Right atrium auricular region (tissue), 2 donors: Measurements from ENCODE around the gene LGR6. TPM values are rescaled to one million over a fixed set of nuclear protein-coding genes. Genes with fewer than 3 reads are reported as not detected.

Source experiments
- DNase-seq: peaks from one replicate; pipeline ENCODE4 v3.0.0-alpha.2; 2019; ENCODE audit warnings: low spot score
- H3K27ac ChIP-seq, 2 donors: fragments of 200-600 bp; sonication (generic); 1 replicate in 1 of 2; 2 replicates in 1 of 2; pipeline ENCODE4 v1.5.1; 2016 to 2019
- H3K27me3 ChIP-seq, 2 donors: fragments of 200-600 bp; sonication (generic); one replicate each; pipeline versions ENCODE4 v1.5.1 to v1.6.0; 2017 to 2019
- H3K36me3 ChIP-seq: fragments of 200-600 bp; sonication (generic); one replicate; pipeline ENCODE4 v1.5.1; 2016
- H3K4me1 ChIP-seq, 2 donors: fragments of 200-600 bp; sonication (generic); one replicate each; pipeline versions ENCODE4 v1.5.1 to v1.6.0; 2017 to 2019
- H3K4me3 ChIP-seq, 2 donors: fragments of 200-600 bp; sonication (generic); 1 replicate in 1 of 2; 2 replicates in 1 of 2; pipeline ENCODE4 v1.5.1; 2017 to 2019; ENCODE audit warnings: mild to moderate bottlenecking in 1 of 2, moderate library complexity in 1 of 2
- H3K9me3 ChIP-seq, 2 donors: fragments of 200-600 bp; sonication (generic); one replicate each; pipeline ENCODE4 v1.5.1; 2019
- total RNA-seq, 2 donors: library from RNA; depleted of rRNA; stranded (reverse); fragments of >200 nt; gene quantifications; one replicate each; pipeline ENCODE4 v1.1.0, GENCODE V29; 2016
- TF ChIP-seq, protein P1 (sequence below), 2 donors: fragments of 200-600 bp; sonication (generic); IDR thresholded peaks; one replicate each; pipeline ENCODE4 v1.5.1; 2019; ENCODE audit warnings: antibody characterized with exemption in 2 of 2

LGR6 gene
- total RNA-seq, 2 donors from 2014 or later = 5.5 to 17.0 TPM

GRCh38 chr1:202292773-202293172, 99.2 kb downstream of the LGR6 start:
- no peaks in the 10 kb centered on the region for H3K9me3 ChIP-seq
- no peak overlapping the region for H3K4me3 ChIP-seq
- peak overlapping the region; percentile 7 to 63 for H3K27ac ChIP-seq
- DNase-seq = no peak
- TF ChIP-seq, protein P1, sequence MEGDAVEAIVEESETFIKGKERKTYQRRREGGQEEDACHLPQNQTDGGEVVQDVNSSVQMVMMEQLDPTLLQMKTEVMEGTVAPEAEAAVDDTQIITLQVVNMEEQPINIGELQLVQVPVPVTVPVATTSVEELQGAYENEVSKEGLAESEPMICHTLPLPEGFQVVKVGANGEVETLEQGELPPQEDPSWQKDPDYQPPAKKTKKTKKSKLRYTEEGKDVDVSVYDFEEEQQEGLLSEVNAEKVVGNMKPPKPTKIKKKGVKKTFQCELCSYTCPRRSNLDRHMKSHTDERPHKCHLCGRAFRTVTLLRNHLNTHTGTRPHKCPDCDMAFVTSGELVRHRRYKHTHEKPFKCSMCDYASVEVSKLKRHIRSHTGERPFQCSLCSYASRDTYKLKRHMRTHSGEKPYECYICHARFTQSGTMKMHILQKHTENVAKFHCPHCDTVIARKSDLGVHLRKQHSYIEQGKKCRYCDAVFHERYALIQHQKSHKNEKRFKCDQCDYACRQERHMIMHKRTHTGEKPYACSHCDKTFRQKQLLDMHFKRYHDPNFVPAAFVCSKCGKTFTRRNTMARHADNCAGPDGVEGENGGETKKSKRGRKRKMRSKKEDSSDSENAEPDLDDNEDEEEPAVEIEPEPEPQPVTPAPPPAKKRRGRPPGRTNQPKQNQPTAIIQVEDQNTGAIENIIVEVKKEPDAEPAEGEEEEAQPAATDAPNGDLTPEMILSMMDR (IDR thresholded peaks at IDR 0.05) = no peak
- H3K36me3 ChIP-seq = no peaks in the 10 kb centered on the region
- H3K4me1 ChIP-seq = peaks cover 0 to 4% of the 10 kb centered on the region in 2 donors
- H3K27me3 ChIP-seq = no peaks in the 10 kb centered on the region

DNA sequence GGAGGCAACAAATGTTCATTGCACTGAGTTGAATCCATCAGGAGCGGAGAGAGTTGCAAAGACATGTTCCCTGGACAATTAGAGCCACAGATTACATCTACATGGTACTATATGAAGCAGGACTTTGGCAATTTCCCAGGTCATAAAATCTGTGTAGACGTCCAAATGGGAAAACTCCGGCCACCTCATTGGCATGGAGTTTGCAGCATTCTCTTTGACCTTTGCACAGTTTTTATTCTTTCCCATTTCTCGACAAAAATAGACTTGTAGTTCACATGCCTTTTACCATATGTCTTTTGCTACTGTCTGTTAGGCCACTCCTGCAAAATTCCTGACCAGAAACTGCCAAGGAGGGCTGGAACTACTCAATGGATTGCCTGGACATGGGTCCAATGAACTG, 100.0 kb downstream of the LGR6 start:
- Histone ChIP-seq H3K36me3 (no peaks in the 10 kb centered on the region), H3K4me1 (peaks cover 0 to 4% of the 10 kb centered on the region in 2 donors), H3K4me3 (no peak overlapping the region), H3K27me3 (no peaks in the 10 kb centered on the region), H3K9me3 (no peaks in the 10 kb centered on the region), H3K27ac (no peak overlapping the region)
- TF ChIP-seq, protein P1 (IDR thresholded peaks at IDR 0.05) = no peak
- no peak for DNase-seq

DNA sequence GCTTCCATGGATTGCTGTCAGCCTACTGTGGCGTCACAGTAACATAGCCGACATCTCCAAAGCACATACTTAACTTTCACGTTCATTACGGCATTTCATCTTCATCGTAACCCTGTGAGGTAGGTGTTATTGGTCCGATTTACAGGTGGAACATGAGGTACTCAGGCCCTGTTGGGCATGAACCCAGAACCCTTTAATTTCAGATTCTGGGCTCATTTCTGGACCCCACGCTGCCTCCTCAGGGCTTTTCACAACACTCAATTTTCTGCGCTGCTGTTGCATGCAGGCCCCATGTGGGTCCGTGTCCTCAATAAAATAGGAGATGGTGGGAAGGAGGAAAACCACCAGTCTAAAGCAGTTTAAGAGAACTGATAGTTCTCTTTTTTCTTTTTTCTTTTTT, 108.6 kb downstream of the LGR6 start:
- H3K27ac ChIP-seq = no peak overlapping the region
- no peaks in the 10 kb centered on the region for H3K9me3 ChIP-seq
- H3K4me1 ChIP-seq = peaks cover 0 to 6% of the 10 kb centered on the region in 2 donors
- no peak overlapping the region for H3K4me3 ChIP-seq
- H3K27me3 ChIP-seq = no peaks in the 10 kb centered on the region
- no peaks in the 10 kb centered on the region for H3K36me3 ChIP-seq
- DNase-seq = no peak
- TF ChIP-seq, protein P1 (IDR thresholded peaks at IDR 0.05) = no peak

GRCh38 chr1:202304375-202304774, 110.8 kb downstream of the LGR6 start:
- DNase-seq = no peak
- H3K36me3 ChIP-seq = no peaks in the 10 kb centered on the region
- H3K4me1 ChIP-seq = peaks cover 0 to 6% of the 10 kb centered on the region in 2 donors
- no peaks in the 10 kb centered on the region for H3K27me3 ChIP-seq
- H3K4me3 ChIP-seq = no peak overlapping the region
- H3K9me3 ChIP-seq = no peaks in the 10 kb centered on the region
- TF ChIP-seq, protein P1 (IDR thresholded peaks at IDR 0.05) = no peak
- H3K27ac ChIP-seq = peak overlapping the region; percentile 31 to 74

- Histone ChIP-seq H3K4me1 (peaks cover 0 to 6% of the 10 kb centered on the region in 2 donors), H3K4me3 (no peak overlapping the region), H3K9me3 (no peaks in the 10 kb centered on the region), H3K27ac (peak overlapping the region; percentile 31 to 74), H3K27me3 (no peaks in the 10 kb centered on the region), H3K36me3 (no peaks in the 10 kb centered on the region)
- no peak for DNase-seq
- TF ChIP-seq, protein P1 (IDR thresholded peaks at IDR 0.05) = no peak
Measured at GRCh38 chr1:202305168-202305567, 111.6 kb downstream of the LGR6 start.
